GM18867 (cell line): ENCODE results near the gene LTBP4.
"Not testable (repeated sequence)": the region's sequence is repeated elsewhere in the genome, so short reads cannot be mapped to it uniquely, and the experiment has no call there.

Experiments used
- ATAC-seq: cut with Tn5 transposase; IDR thresholded peaks from one replicate; pipeline ENCODE4 v1.9.1; 2021; ENCODE audit warnings: mild to moderate bottlenecking, moderate library complexity; ENCODE audit not compliant: unreplicated experiment

Gene LTBP4

DNA sequence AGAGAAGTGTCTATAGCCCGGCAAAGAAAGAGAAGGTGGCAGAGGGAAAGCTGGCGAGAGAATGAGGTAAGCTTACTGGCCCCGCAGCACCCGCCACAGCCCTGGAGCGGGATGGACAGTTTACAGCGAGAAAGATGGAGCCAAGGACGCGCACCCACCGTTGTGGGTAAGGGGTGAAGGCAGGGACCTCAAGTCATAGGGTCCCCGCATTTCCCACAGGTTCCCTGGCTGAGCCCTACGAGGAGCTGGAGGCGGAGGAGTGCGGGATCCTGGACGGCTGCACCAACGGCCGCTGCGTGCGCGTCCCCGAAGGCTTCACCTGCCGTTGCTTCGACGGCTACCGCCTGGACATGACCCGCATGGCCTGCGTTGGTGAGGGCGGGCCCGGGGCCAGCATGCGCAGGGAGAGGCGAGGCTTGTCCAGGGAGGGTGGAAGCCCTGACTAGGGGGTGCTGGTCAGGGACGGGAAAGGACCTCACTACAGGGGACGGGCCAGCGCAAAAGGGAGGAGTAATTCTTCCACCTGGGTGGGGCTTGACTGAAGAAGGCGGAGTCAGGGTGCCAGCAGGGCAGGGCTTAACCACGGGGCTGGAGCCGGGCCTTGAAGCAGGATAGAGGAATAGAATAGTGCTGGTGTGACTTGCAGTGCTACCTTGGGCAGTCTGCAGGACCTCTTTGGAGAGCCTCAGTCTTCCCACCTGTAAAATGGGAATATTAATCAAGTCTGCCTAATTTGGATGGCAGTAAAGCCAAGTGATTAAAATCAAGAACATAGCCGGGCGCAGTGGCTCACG, 26.5 kb downstream of the LTBP4 start:
- ATAC-seq = no peak

DNA sequence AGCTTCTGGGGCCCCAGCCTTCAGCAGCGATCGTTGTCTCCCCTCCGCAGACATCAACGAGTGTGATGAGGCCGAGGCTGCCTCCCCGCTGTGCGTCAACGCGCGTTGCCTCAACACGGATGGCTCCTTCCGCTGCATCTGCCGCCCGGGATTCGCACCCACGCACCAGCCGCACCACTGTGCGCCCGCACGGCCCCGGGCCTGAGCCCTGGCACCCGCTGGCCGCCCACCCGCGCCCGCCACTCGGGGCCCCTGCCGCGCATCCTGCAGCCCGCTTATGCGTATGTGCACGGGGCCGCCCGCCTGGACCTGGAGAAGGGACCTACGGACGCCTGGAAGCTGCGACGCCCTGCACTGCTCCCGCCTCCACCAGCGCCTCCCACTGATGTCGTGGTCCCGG, 28.2 kb downstream of the LTBP4 start:
- no peak for ATAC-seq

DNA sequence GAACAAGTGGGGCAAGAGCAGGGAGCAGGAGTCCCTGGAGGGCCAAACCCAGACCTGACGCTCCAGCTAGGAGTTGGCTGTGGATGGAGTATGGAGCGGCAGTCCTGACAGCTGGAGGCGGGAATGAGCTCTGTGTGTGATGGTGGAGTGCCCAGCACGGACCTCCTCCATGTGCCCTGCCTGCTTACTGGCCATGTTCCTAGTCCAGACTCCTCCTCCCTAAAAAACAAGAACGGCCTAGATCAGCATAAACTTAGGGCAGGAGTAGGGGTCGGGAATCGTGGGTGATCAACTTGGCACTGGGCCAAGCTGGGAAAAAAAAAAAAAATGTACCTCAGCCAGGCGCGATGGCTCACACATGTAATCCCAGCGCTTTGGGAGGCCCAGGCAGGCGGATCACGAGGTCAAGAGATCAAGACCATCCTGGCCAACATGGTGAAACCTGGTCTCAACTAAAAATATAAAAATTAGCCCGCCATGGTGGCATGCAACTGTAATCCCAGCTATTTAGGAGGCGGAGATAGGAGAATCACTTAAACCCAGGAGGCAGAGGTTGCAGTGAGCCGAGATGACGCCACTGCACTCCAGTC, 29.5 kb downstream of the LTBP4 start:
- ATAC-seq = no peak

DNA sequence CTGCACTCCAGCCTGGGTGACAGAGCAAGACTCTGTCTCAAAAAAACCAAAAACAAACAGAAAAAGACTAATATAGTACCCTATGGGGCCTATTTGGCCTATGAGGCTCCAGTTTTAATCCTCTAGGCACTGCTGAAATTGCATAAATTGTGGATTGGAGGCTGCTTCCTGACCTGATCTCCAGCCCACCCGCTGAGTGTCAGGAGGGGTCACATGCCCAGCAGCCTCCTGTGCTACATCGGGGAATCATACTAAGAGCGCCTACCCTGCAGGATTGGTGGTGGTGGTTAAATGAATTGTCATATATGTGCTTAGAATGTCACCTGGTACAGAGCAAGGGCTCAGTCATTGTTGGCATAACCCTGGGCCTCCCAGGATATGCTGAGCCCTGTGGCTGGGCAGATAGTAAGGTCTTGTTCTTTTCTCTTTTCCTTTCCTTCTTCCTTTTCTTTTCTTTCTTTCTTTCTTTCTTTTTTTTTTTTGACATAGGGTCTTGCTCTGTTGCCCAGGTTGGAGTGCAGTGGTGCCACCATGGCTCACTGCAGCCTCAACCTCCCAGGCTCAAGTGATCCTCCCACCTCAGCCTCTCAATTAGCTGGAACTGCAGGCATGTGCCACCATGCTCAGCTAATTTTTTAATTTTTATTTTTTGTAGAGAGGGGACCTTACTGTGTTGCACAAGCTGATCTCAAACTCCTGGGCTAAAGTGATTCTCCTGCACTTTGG, 31.3 kb downstream of the LTBP4 start:
- ATAC-seq = no peak

DNA sequence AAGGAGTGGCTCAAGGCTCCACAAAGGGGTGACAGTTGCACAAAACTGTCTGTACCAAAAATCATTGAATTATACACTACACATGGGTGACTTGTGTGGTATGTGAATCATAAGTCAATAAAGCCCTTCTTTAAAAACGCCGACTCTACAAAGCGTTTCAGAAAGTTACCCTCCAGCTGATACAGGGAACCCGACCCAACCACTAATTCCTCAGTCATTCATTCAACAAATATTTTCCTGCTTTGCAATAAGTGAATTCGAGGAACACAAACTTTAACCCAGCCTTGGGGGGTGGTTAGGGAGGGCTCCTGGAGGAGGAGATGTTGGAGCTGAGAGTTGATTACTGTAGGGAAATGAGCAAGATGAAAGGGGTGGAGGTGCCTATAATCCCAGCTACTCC, 32.0 kb downstream of the LTBP4 start:
- no peak for ATAC-seq

DNA sequence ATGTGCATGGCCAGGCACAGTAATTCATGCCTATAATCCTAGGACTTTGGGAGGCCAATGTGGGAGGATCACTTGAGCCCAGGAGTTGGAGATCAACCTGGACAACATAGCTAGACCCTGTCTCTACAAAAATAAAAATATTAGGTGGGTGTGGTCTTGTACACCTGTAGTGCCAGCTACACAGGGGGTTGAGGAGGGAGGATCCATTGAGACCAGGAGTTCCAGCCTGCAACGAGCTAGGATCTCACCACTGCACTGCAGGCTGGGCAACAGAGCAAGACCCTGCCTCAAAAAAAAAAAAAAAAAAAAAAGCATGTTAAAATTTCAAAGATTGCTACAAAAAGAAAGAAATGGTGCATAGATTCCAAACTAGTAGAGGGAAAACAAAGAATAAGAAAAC, 37.2 kb downstream of the LTBP4 start:
- no peak for ATAC-seq

DNA sequence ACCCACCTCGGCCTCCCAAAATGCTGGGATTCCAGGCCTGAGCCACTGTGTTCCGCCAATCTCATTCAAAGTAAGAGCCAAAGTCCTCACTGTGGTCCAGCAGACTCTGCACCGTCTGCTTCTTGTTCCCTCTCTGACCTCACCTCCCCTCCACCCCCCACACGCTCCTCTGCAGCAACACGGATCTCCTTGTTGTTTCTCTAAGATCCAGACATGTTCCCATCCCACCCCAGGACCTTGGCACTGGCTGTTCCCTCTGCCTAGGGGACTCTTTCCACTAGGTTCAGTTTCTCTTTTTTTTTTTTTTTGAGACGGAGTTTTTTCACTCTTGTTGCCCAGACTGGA, 38.4 kb downstream of the LTBP4 start:
- ATAC-seq = no peak

DNA sequence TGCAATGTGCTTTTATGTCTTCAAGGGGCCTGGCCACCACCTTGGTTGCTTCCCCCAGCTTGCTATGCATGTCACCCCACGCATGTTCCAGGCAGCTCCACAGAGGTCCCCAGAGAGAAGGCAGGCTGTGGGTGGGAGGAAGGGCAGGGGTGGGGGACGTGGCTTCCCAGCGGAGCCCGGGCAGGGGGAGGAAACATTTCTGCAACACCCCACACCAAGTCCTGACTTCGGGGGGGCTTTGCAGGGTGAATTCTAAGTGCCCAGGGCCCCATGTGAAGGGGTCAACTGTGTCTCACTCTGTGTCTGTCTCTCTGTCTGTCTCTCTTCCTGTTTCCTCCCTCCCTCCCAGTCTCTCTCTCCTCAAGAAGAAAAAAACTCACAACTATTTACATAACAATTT, 39.6 kb downstream of the LTBP4 start:
- no peak for ATAC-seq

DNA sequence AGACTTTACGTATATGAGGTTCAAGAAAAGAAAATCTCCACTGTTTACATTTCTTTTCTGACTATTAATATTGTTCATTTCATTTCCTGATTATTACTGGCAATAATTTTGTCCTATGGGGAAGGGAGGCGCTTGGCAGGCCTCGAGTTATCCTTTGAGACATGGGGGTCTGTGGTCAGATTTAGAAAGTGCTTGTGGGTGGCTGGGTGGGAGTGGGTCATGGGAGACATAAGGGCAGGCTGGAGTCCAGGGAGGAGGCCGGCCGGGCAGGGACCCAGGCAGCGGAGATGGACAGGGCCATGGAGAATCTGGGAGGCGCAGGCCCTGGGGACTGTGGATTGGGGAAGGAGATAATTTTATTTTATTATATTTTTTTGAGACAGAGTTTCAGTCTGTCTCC, 40.1 kb downstream of the LTBP4 start:
- no peak for ATAC-seq

DNA sequence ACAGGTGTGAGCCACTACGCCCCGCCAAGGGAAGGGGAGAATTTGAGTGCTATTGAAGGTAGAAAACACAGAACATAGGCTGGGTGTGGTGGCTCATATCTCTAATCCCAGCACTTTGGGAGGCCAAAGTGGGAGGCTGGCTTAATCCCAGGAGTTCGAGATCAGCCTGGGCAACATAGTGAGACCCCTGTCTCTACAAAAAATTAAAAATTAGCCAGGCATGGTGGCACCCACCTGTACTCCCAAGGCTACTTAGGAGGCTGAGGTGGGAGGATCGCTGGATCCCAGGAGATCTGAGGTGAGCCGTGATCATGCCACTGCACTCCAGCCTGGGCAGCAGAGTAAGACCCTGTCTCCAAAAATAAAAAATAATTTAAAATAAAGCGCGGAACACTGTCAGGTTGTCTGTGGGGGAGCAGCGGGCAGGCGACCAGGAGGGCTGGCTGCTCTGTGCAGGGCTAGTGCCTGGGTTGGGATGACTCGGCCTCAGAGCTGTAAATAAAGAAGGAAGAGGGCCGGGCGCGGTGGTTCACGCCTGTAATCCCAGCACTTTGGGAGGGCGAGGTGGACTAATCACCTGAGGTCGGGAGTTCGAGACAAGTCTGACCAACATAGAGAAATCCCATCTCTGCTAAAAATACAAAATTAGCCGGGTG, 41.0 kb downstream of the LTBP4 start:
- no peak for ATAC-seq

DNA sequence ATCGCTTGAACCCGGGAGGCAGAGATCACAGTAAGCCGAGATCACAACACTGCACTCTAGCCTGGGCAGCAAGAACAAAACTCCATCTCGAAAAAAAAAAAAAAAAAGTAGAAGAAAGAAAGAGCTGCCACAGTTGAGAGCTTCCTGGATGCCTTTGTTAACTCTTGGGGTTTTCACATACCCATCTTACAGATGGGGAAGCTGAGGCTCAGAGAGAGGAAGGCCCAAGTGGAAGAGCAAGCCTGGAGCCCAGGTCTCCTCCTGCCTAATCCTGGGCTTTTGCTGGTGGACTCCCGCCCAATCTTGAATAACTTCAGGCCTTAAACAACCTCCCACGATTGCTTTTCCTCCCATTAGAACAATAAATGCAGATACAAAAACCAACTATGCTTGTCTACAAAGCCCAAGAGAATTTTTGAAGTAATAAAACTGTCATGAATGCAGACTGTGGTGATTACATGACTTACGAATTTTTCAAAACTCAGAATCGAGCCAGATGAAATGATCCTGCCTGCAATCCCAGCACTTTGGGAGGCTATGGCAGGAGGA, 41.7 kb downstream of the LTBP4 start:
- ATAC-seq = no peak

DNA sequence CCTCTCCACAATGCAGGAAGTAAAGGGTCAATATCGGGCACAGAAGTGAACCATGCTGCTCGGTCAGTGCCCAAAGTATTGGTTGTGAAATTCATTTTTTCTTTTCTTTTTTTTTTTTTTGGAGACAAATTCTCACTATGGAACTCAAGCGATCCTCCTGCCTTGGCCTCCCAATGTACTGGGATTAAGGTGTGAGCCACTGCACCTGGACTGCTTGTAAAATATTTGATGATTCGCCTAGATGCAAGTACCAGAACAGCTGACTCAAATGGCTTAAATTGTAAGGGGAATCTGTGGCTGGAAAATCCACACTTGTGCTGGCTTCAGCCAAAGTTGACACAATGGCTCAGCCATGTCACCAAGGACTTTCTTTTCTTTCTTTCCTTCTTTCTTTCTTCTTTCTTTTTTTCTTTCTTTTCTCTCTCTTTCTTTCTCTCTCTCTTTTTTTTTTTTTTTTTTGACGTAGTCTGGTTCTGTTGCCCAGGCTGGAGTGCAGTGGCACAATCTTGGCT, 45.6 kb downstream of the LTBP4 start:
- no peak for ATAC-seq

DNA sequence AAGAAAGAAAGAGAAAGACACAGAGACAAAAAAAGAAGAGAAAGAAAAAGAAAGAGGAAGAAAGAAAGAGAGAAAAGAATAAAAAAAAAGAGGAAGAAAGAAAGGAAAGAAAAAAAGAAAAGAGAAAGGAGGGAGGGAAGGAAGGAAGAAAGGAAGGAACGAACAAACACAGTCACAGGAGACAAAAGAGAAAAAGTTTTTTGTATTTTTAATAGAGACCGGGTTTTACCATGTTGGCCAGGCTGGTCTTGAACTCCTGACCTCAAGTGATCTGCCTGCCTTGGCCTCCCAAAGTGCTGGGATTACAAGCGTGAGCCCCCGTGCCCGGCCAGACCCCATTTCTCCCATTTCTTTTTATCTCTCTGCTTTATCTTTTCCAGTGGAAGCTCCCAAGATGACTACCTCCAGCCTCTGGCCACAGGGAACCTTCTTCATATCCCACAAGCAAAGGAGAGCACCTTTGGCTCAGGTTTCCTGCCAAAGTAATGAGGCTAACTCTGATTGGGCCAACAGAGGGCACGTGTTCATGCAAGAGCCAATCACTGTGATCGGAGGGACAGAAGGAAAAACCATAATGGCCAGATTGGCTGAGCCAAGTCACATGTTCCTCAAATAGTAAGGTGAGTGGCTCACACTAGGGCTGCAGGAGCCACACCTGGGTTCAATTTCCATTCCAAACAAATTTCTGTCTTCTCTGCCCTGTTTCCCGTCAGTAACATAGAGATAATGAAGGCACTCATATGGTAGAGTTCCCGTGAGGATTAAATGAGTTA, 48.9 kb downstream of the LTBP4 start:
- ATAC-seq = not testable (repeated sequence)

DNA sequence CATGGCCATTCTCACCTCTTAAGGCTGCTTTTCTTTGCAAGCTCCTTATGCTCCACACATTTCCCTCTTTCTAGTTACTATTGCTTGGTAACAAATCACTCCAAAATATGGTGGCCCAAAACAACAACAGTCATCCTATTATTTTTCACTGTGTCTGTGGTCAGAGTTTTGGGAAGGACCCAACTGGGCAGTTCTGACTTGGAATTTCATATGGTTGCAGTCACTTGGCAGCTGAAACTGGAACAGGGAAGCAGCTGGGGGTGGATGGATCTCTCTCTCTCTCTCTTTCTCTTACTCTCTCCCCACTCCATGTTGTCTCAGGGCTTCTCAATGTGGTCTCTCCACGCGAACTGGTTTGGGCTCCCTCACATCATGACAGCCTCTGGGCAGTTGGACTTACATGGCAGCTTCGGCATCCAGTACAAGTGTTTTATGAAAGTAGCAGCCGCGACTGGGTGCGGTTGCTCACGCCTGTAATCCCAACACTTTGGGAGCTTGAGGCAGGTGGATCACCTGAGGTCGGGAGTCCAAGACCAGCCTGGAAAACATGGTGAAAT, 49.7 kb downstream of the LTBP4 start:
- ATAC-seq = no peak

DNA sequence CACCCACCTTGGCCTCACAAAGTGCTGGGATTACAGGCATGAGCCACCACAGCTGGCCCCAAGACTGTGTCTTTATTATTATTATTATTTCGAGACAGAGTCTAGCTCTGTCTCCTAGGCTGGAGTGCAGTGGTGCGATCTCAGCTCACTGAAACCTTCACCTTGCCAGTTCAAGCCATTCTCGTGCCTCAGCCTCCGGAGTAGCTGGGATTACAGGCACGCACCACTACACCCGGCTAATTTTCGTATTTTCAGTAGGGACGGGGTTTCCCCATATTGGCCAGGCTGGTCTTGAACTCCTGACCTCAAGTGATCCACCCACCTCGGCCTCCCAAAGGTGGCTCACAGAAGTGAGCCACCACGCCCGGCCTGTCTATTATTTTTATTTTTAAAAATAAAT, 51.1 kb downstream of the LTBP4 start:
- not testable (repeated sequence) for ATAC-seq

DNA sequence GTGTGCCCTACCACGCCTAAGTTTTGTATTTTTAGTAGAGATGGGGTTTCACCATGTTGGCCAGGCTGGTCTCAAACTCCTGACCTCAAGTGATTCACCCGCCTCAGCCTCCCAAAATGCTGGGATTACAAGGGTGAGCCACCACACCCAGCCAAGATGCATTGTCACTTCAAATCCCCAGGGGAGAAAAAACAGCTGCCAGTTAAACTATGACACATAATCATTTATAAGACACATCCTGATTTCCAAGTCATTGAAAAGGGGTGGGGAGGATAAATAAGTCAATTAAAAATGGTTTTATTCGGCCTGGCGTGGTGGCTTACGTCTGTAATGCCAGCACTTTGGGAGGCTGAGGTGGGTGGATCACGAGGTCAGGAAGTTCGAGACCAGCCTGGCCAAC, 54.5 kb downstream of the LTBP4 start:
- not testable (repeated sequence) for ATAC-seq

DNA sequence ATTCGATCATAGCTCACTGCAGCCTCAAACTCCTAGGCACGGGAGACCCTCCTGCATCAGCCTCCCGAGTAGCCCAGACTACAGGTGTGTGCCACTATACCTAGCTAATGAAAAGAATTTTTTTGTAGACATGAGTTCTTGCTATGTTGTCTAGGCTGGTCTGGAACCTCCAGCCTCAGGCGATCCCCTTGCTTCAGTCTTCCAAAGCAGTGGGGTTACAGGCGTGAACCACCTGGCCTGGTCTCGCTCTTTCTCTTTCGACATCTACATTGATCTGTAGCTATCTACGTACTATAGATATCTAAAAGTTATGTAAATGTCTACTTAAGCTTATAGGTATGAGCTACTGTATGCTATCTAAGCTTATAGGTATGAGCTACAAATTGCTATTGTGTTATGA, 56.9 kb downstream of the LTBP4 start:
- ATAC-seq = no peak

DNA sequence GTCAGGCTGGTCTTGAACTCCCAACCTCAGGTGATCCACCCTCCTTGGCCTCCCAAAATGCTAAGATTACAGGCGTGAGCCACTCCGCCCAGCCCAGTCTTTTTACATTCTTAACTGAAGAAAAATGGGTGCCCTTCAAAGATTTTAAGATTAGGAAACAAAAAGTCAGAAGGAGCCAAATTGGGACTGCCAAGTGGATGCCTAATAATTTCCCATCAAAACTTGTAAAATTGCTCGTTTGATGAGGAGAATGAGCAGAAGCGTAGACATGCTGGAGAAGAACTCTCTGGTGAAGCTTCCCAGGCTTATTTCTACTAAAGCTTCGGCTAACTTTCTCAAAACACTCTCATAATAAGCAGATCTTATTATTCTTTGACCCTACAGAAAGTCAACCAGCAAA, 57.9 kb downstream of the LTBP4 start:
- ATAC-seq = no peak

DNA sequence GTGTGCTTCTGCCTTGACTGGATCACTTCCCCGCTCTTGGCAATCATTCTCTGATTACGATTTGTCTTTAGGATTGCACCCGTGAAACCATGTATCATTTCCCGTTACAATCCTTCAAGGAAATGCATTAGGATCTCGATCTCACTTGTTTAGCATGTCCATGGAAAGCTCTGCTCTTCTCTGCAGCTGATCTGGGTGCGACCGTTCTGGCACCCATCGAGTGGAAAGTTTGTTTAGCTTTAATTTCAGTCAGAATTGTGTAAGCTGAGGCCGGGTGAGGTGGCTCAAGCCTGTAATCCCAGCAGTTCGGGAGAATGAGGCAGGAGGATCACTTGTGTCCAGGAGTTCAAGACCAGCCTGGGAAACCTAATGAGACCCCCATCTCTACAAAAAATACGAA, 58.4 kb downstream of the LTBP4 start:
- ATAC-seq = no peak

DNA sequence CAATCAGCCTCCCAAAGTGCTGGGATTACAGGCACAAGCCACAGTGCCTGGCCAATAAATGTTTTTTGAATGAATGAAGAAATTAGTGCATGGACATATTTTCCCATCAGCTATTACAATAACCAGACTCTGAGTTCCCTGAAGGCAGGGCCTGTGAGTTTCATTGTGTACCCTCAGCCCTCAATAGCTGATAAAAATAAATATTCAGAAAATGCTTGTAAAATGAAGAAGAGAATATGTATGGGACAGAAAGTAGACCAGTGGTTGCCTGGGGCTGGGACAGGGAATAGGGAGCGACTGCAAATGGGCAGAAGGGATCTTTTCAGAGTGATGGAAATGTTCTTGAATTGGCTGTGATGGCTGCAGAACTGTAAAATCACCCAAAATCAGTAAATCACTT, 60.4 kb downstream of the LTBP4 start:
- ATAC-seq = no peak
